Parathyroid adenoma (tissue), 2 donors: Measurements from ENCODE around the gene PANX2.
A peak's percentile ranks its signal among the peaks of the same experiment; 100 is the strongest.

Source experiments
- H2AFZ ChIP-seq: fragments of 300-600 bp; sonication (generic); one replicate; pipeline ENCODE4 v1.7.0; 2017; ENCODE audit warnings: antibody characterized with exemption, mild to moderate bottlenecking
- H3K27ac ChIP-seq: fragments of 300-600 bp; sonication (generic); one replicate; pipeline ENCODE4 v1.7.0; 2017
- H3K27me3 ChIP-seq: fragments of 300-600 bp; sonication (generic); one replicate; pipeline ENCODE4 v1.7.0; 2017; ENCODE audit warnings: low read length; ENCODE audit not compliant: control insufficient read depth, insufficient read depth
- H3K36me3 ChIP-seq: fragments of 300-600 bp; sonication (generic); one replicate; pipeline ENCODE4 v1.7.0; 2017; ENCODE audit warnings: low read length; ENCODE audit not compliant: control insufficient read depth, insufficient read depth
- H3K4me1 ChIP-seq: fragments of 300-600 bp; sonication (generic); one replicate; pipeline ENCODE4 v1.7.0; 2017; ENCODE audit warnings: control low read depth
- H3K4me2 ChIP-seq: fragments of 300-600 bp; sonication (generic); one replicate; pipeline ENCODE4 v1.7.0; 2017; ENCODE audit warnings: low read length
- H3K4me3 ChIP-seq: fragments of 300-600 bp; sonication (generic); one replicate; pipeline ENCODE4 v1.7.0; 2017; ENCODE audit warnings: low read depth, low read length
- H3K79me2 ChIP-seq: fragments of 300-600 bp; sonication (generic); one replicate; pipeline ENCODE4 v1.7.0; 2017; ENCODE audit warnings: control low read depth
- H3K9ac ChIP-seq: fragments of 300-600 bp; sonication (generic); one replicate; pipeline ENCODE4 v1.7.0; 2017; ENCODE audit warnings: mild to moderate bottlenecking
- H3K9me3 ChIP-seq: fragments of 300-600 bp; sonication (generic); one replicate; pipeline ENCODE4 v1.7.0; 2017; ENCODE audit warnings: low read length; ENCODE audit not compliant: control insufficient read depth
- CTCF ChIP-seq: fragments of 300-600 bp; sonication (generic); IDR thresholded peaks from one replicate; pipeline ENCODE4 v1.7.0; 2017; ENCODE audit warnings: antibody characterized with exemption, mild to moderate bottlenecking
- donor health status: primary hyperparathyroidism.

PANX2 gene

GRCh38 chr22:50199251-50199721 is 28.8 kb downstream of the PANX2 start:
- Histone ChIP-seq H3K4me1 (no peaks in the 10 kb centered on the region), H3K36me3 (no peaks in the 10 kb centered on the region), H3K27me3 (no peaks in the 10 kb centered on the region), H3K9me3 (no peaks in the 10 kb centered on the region), H3K4me2 (no peak overlapping the region), H2AFZ (no peak overlapping the region), H3K27ac (no peak overlapping the region), H3K79me2 (peaks cover 3% of the 10 kb centered on the region), H3K9ac (no peak overlapping the region), H3K4me3 (no peak overlapping the region)
- TF ChIP-seq CTCF, result no peak

- Histone ChIP-seq H3K79me2 (peaks cover 3% of the 10 kb centered on the region), H3K9me3 (no peaks in the 10 kb centered on the region), H3K4me1 (no peaks in the 10 kb centered on the region), H3K36me3 (no peaks in the 10 kb centered on the region), H3K27ac (no peak overlapping the region), H3K27me3 (no peaks in the 10 kb centered on the region), H3K9ac (no peak overlapping the region), H3K4me2 (peak overlapping the region; percentile 75), H2AFZ (peak overlapping the region; percentile 72), H3K4me3 (peak overlapping the region; percentile 59)
- no peak for TF ChIP-seq CTCF
Measured at GRCh38 chr22:50199829-50200460, 29.4 kb downstream of the PANX2 start.

- Histone ChIP-seq H3K9me3 (no peaks in the 10 kb centered on the region), H3K4me1 (no peaks in the 10 kb centered on the region), H3K27me3 (no peaks in the 10 kb centered on the region), H3K4me3 (peak within 1 kb of the TSS; percentile 59), H3K4me2 (peak within 1 kb of the TSS; percentile 75), H3K27ac (no peak within 1 kb of the TSS), H3K79me2 (peaks cover 3% of the 10 kb centered on the region), H3K9ac (no peak within 1 kb of the TSS), H3K36me3 (no peaks in the 10 kb centered on the region), H2AFZ (peak within 1 kb of the TSS; percentile 72)
- TF ChIP-seq CTCF, result no peak
Measured at GRCh38 chr22:50200461-50201190, 30.1 kb downstream of the PANX2 start, which contains the start of gene SELENOO. Gene SELENOO, plus strand, starts transcription at chr22:50201011. Its CDS starts 26 bp downstream, at chr22:50201037.

GRCh38 chr22:50201191-50202129 is 30.9 kb downstream of the PANX2 start:
- no peak for TF ChIP-seq CTCF
- Histone ChIP-seq H3K27ac (no peak overlapping the region), H3K4me1 (no peaks in the 10 kb centered on the region)

More at GRCh38 chr22:50201191-50202129, 30.9 kb downstream of the PANX2 start:
- H3K4me2 ChIP-seq, result peak overlapping the region; percentile 54
- H3K36me3 ChIP-seq, result no peaks in the 10 kb centered on the region
- H3K9ac ChIP-seq, result no peak overlapping the region
- H3K9me3 ChIP-seq, result no peaks in the 10 kb centered on the region
- no peaks in the 10 kb centered on the region for H3K27me3 ChIP-seq
- H3K79me2 ChIP-seq, result peaks cover 3% of the 10 kb centered on the region
- H2AFZ ChIP-seq, result no peak overlapping the region
- peak overlapping the region; percentile 49 for H3K4me3 ChIP-seq
